Measurements from ENCODE around the gene CACNG5.

The CACNG5 gene

GRCh38 chr17:66831383-66832210 lies 3.3 kb upstream of the CACNG5 start:
- no peaks in the 10 kb centered on the region for H3K36me3 ChIP-seq (ENCODE audit: control insufficient read depth, insufficient read depth, low read length)
- peaks cover 2% of the 10 kb centered on the region for H3K27me3 ChIP-seq (replicated peaks; ENCODE audit: control insufficient read depth, insufficient read depth, low read length)
- DNase-seq (ENCODE audit: extremely low read depth, insufficient read length): no peak
- no peak for TF ChIP-seq CTCF (IDR thresholded peaks at IDR 0.05; ENCODE audit: insufficient read depth, low read length, poor library complexity, severe bottlenecking)
- H3K4me3 ChIP-seq (replicated peaks; ENCODE audit: low read depth, low read length): no peak overlapping the region

GRCh38 chr17:66833201-66833600 lies 1.7 kb upstream of the CACNG5 start:
- TF ChIP-seq CTCF (IDR thresholded peaks at IDR 0.05; ENCODE audit: insufficient read depth, low read length, poor library complexity, severe bottlenecking): no peak
- Histone ChIP-seq H3K4me3 (replicated peaks; ENCODE audit: low read depth, low read length) (no peak overlapping the region), H3K27me3 (replicated peaks; ENCODE audit: control insufficient read depth, insufficient read depth, low read length) (peaks cover 2% of the 10 kb centered on the region), H3K36me3 (ENCODE audit: control insufficient read depth, insufficient read depth, low read length) (no peaks in the 10 kb centered on the region)
- DNase-seq (ENCODE audit: extremely low read depth, insufficient read length): no peak

GRCh38 chr17:66834426-66834918 lies 445 bp upstream of the CACNG5 start:
- Histone ChIP-seq H3K27me3 (replicated peaks; ENCODE audit: control insufficient read depth, insufficient read depth, low read length) (peaks cover 2% of the 10 kb centered on the region; the same call in 1 of the 2 replicates), H3K4me3 (replicated peaks; ENCODE audit: low read depth, low read length) (no peak overlapping the region), H3K36me3 (ENCODE audit: control insufficient read depth, insufficient read depth, low read length) (no peaks in the 10 kb centered on the region)
- TF ChIP-seq CTCF (IDR thresholded peaks at IDR 0.05; ENCODE audit: insufficient read depth, low read length, poor library complexity, severe bottlenecking): no peak
- no peak for DNase-seq (ENCODE audit: extremely low read depth, insufficient read length)

DNA sequence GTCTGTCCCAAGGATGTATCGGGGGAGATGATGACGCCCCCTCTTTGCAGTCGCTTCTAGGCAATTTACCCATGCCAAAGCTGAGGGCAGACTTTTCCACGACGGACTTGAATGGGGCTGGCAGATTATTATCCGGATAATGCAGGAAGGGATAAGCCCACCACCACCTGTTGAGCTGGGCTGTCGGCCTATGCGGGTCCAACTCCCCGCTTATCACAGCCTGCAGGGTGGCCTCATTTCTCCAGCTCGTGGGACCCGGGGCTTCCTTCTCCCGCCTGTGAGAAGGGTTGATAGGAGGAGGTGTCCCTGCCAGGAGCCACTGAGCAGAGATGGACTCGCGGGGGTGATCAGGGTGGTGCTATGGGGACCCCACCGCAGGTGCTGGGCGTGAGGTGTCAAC lies 559 bp downstream of the CACNG5 start:
- TF ChIP-seq CTCF (IDR thresholded peaks at IDR 0.05; ENCODE audit: insufficient read depth, low read length, poor library complexity, severe bottlenecking): no peak
- H3K4me3 ChIP-seq (replicated peaks; ENCODE audit: low read depth, low read length): no peak overlapping the region
- H3K27me3 ChIP-seq (replicated peaks; ENCODE audit: control insufficient read depth, insufficient read depth, low read length): peaks cover 2% of the 10 kb centered on the region; the same call in 1 of the 2 replicates
- H3K36me3 ChIP-seq (ENCODE audit: control insufficient read depth, insufficient read depth, low read length): no peaks in the 10 kb centered on the region
- DNase-seq (ENCODE audit: extremely low read depth, insufficient read length): no peak

DNA sequence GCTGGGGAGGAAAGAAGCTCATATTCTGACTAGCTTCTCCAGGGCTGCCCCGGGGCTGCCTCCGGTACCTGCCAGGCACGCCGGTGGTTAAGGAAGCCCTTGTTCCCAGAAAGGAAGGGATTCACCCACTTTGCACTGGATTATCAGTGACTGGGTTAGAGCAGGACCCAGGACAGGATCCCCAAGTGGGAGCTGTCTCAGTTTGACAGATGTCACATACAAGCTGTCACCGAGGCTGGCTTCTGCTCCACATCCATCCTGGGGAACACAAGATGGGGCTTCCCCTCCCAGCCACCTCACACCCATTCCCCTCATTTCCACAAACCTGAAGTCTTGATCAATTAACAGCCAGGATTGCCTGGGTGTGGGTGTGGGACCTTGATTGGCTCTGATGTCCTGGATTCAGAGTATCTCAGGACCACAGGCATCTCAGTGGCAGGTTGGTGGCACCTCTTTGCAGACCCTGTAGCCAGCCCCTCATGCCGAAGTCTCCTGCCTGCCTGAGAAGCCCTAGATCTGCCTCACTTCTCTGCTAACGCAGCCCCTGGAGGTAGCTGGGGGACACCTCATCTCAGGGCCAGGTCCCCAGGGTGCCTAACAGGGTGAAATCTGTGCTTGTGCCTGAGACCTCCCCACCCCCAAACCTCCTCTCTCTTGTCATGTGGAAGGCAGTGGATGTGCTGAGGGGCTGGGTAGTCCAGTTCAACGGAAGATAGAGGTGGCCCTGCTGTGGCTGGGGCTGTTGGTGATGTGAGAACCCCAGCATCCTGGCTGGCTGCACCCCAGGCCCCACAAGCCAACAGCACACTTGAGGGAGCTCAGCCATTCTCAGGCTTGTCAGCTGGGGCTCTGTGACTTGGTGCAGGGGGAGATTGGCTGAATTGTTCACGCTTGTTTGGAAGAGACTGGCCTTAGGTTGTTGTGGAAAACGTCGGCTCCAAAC lies 1.4 kb downstream of the CACNG5 start:
- peaks cover 2% of the 10 kb centered on the region; the same call in 1 of the 2 replicates for H3K27me3 ChIP-seq (replicated peaks; ENCODE audit: control insufficient read depth, insufficient read depth, low read length)
- TF ChIP-seq CTCF (IDR thresholded peaks at IDR 0.05; ENCODE audit: insufficient read depth, low read length, poor library complexity, severe bottlenecking): no peak

More for the DNA sequence above, 1.4 kb downstream of the CACNG5 start:
- no peak overlapping the region for H3K4me3 ChIP-seq (replicated peaks; ENCODE audit: low read depth, low read length)
- H3K36me3 ChIP-seq (ENCODE audit: control insufficient read depth, insufficient read depth, low read length): no peaks in the 10 kb centered on the region
- no peak for DNase-seq (ENCODE audit: extremely low read depth, insufficient read length)

All from GM06990 (cell line).